ENCODE data around the gene FBXO21.

GRCh38 chr12:117142094-117142493 is 48.2 kb downstream of the FBXO21 start:
- TF ChIP-seq CTCF (conservative IDR thresholded peaks at IDR 0.05) (no peak), EZH2 (IDR thresholded peaks at IDR 0.05; ENCODE audit: low read depth) (no peak)

Measured in PC-9 (cell line).